Cardiac atrium fibroblast (primary cell): ENCODE measurements around the gene SMIM26. TPM values are rescaled to one million over a fixed set of nuclear protein-coding genes. Genes with fewer than 3 reads are reported as not detected.

Source experiments
- total RNA-seq: library from RNA; depleted of rRNA; stranded (reverse); fragments of >200 nt; gene quantifications from 2 replicates; pipeline ENCODE4 v1.2.3, GENCODE V29; 2015

Gene SMIM26, protein sequence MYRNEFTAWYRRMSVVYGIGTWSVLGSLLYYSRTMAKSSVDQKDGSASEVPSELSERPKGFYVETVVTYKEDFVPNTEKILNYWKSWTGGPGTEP
- 49.5 and 71.1 TPM in 2 replicates for total RNA-seq

DNA sequence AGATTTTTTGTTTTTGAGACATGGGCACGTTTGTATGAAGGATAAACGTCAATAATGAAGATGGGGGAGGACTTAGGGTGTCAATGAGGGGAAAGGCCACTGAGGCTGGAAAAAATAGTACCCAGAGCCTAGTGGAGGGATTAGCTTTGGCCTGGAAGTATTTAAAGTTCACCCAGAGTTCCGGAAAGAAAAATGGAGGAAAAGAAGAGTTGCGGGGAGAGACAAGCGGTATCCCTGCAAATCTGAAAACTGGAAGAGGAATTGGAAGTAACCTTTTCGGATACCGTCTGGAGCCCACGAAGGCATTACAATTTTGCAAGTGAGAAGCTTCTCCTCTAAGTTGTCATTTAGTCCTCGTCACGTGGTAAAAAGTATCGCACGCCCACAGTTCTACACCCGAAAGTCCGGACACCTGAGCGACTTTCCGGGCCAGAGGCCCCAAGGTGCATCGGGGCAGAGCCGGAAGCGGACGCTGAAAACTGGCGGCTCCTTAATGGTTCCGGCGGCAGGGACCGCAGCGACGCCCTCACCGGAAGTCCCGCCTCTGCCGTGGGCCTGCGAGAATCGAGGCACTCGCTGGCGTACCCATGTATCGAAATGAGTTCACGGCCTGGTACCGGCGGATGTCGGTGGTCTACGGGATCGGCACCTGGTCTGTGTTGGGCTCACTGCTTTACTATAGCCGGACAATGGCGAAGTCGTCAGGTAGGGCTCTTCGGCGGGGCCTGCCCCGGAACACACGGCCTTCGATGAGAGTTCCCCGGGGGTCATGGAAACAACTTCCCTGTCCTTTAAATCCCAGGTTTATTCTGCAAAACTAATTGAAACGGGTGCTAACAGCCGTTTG lies at the start of gene SMIM26:
TSS of gene SMIM26 (plus strand) at position 541 of the 847 bp plus-strand sequence. CDS start at position 588, 47 bp downstream.

DNA sequence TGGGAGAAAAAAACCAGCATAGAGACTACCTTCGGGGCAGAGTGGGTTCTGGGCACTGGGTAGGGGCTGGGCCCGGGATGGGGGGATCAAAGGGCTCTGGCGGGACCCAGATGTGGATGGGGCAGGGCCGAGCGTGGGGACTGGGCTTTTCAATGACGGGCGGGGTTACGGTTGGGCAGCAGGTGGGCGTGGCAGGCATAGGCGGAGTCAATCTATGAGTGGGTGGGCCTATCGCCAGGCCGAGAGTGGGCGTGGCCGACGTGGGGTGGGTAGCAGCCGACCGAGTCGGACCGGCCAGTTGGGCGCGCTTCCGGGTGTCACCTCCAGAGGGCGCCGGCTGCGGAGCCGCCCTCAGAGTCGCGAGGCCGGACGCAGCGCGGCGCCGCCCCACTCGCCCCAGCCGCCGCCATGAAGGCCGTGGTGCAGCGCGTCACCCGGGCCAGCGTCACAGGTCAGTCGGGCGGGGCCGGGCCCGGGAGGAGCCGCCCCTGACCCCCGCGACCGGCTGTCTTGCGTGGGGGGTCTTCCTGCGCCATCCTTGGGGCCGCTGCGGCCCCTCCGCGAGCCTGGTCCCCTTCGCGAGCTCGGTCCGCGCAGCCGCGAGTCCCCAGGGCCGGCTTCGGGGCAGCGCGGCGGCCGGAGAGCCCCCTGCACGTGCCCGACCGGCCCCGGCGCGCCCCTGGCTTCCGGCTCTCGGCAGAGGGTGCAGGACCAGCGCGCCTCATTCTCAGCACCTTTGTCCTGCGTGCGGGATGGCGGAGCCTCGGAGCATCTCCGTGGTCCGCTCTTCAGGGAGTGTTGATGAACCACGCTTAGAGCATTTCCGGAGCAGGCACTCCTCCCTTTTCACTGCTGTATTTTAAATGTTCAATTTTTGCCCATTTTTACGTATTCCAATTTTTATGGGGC lies 20.7 kb downstream of the SMIM26 start, which contains the start of gene DTD1:
TSS of gene DTD1 (plus strand) at position 390 of the 909 bp plus-strand sequence. CDS start at position 409, 19 bp downstream.

Other genes with a start within 250 kb of the SMIM26 start
- gene DZANK1, start 100.4 kb upstream of the SMIM26 start, total RNA-seq = 0.16 and 0.36 TPM in 2 replicates
- gene POLR3F, start 100.0 kb upstream of the SMIM26 start, total RNA-seq = 4.7 and 10.3 TPM in 2 replicates
- 6.9 and 11.8 TPM in 2 replicates for gene RBBP9, start 70.2 kb upstream of the SMIM26 start, total RNA-seq
- gene SEC23B, start 59.5 kb upstream of the SMIM26 start, total RNA-seq = 30.1 and 43.9 TPM in 2 replicates
- gene DTD1, start 20.6 kb downstream of the SMIM26 start, total RNA-seq = 57.5 and 58.3 TPM in 2 replicates
- not detected in 2 replicates for gene SCP2D1, start 246.4 kb downstream of the SMIM26 start, total RNA-seq